HS-5 (cell line): ENCODE data around the gene CFHR4.
"Not testable (repeated sequence)": the region's sequence is repeated elsewhere in the genome, so short reads cannot be mapped to it uniquely, and the experiment has no call there.

Source experiments
- DNase-seq: peaks from one replicate; pipeline ENCODE4 v3.0.0-alpha.2; 2012; ENCODE audit warnings: low read depth

The CFHR4 gene

GRCh38 chr1:196887515-196888239 is at the start of gene CFHR4:
Gene CFHR4 (plus strand): TSS chr1:196888052. CDS start chr1:196888151, 99 bp downstream.
- DNase-seq: no peak

GRCh38 chr1:196849613-196850492 is 38.0 kb upstream of the CFHR4 start:
- not testable (repeated sequence) for DNase-seq

GRCh38 chr1:196856053-196856452 is 31.8 kb upstream of the CFHR4 start:
- no peak for DNase-seq

GRCh38 chr1:196857188-196857587 is 30.7 kb upstream of the CFHR4 start:
- DNase-seq: no peak

GRCh38 chr1:196858811-196859210 is 29.0 kb upstream of the CFHR4 start:
- DNase-seq: no peak

GRCh38 chr1:196860323-196860884 is 27.4 kb upstream of the CFHR4 start:
- DNase-seq: no peak

- no peak for DNase-seq
These were observed 26.4 kb upstream of the CFHR4 start for GRCh38 chr1:196861429-196861828.

GRCh38 chr1:196866974-196867373 is 20.9 kb upstream of the CFHR4 start:
- DNase-seq: no peak

- DNase-seq: no peak
These were observed 14.5 kb upstream of the CFHR4 start for GRCh38 chr1:196873385-196873784.

- DNase-seq: no peak
These were observed 11.9 kb upstream of the CFHR4 start for GRCh38 chr1:196875935-196876334.

- DNase-seq: no peak
These were observed 9.9 kb upstream of the CFHR4 start for GRCh38 chr1:196877964-196878363.

- DNase-seq: not testable (repeated sequence)
These were observed 1.3 kb upstream of the CFHR4 start for GRCh38 chr1:196886560-196886959.

- no peak for DNase-seq
These were observed 2.8 kb downstream of the CFHR4 start for GRCh38 chr1:196890668-196891067.

GRCh38 chr1:196891251-196891650 is 3.4 kb downstream of the CFHR4 start:
- no peak for DNase-seq

- no peak for DNase-seq
These were observed 8.5 kb downstream of the CFHR4 start for GRCh38 chr1:196896355-196896754.

- DNase-seq: no peak
These were observed 9.4 kb downstream of the CFHR4 start for GRCh38 chr1:196897158-196897828.

- DNase-seq: no peak
These were observed 14.5 kb downstream of the CFHR4 start for GRCh38 chr1:196902344-196902743.

GRCh38 chr1:196910215-196910614 is 22.4 kb downstream of the CFHR4 start:
- DNase-seq: no peak

- not testable (repeated sequence) for DNase-seq
These were observed 24.4 kb downstream of the CFHR4 start for GRCh38 chr1:196912283-196912682.

GRCh38 chr1:196926839-196927238 is 39.0 kb downstream of the CFHR4 start:
- DNase-seq: not testable (repeated sequence)

GRCh38 chr1:196932853-196933252 is 45.0 kb downstream of the CFHR4 start:
- DNase-seq: not testable (repeated sequence)

- no peak for DNase-seq
These were observed 45.8 kb downstream of the CFHR4 start for GRCh38 chr1:196933531-196934189.
